ENCODE results near the gene XRN2.

- no peak for TF ChIP-seq CTCF (IDR thresholded peaks at IDR 0.05; ENCODE audit: poor library complexity, severe bottlenecking)
- no peak for TF ChIP-seq POLR2AphosphoS5 (IDR thresholded peaks at IDR 0.05)
- no peak for TF ChIP-seq EZH2 (IDR thresholded peaks at IDR 0.05; ENCODE audit: borderline replicate concordance, insufficient read depth, low read length, poor library complexity, severe bottlenecking)
- no peak for TF ChIP-seq EP300 (conservative IDR thresholded peaks at IDR 0.05; ENCODE audit: poor library complexity, severe bottlenecking)
- TF ChIP-seq SMC3 (conservative IDR thresholded peaks at IDR 0.05; ENCODE audit: poor library complexity), result no peak
- no peak for TF ChIP-seq RAD21 (conservative IDR thresholded peaks at IDR 0.05)
- no peak for TF ChIP-seq TAF1 (IDR thresholded peaks at IDR 0.05; ENCODE audit: low read depth)
Observed at GRCh38 chr20:21384308-21384892, 81.3 kb downstream of the XRN2 start.

Data from neural cell (in vitro differentiated cells).